C4-2B (cell line): ENCODE data around the gene MIER3.

Source experiments
- ZFX ChIP-seq: fragments of 450-650 bp; IDR thresholded peaks from 2 replicates; pipeline ENCODE4 v1.6.1; 2017
- TF ChIP-seq, protein P1 (sequence below): fragments of 450-650 bp; conservative IDR thresholded peaks from 2 replicates; pipeline ENCODE4 v1.5.1; 2017; ENCODE audit warnings: mild to moderate bottlenecking

DNA sequence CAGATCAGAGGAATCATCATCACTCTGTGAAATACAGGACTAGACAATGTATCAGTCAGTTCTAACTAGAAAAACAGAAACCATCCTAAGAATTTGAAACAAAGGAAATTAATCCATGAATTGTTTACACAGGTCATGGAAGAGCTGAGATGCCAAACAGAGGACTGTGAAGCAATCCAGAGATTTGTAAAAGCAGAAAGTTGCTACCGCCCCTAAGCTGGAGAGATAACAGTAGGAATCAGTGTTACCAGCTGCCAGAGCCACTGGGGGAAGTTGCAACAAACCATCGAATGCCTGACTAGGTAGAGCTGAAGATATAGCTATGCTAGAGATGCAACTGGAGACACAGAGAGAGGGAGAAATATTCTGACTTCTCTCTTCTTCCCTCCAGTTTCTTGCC, 10.4 kb upstream of the MIER3 start:
- TF ChIP-seq, protein P1, sequence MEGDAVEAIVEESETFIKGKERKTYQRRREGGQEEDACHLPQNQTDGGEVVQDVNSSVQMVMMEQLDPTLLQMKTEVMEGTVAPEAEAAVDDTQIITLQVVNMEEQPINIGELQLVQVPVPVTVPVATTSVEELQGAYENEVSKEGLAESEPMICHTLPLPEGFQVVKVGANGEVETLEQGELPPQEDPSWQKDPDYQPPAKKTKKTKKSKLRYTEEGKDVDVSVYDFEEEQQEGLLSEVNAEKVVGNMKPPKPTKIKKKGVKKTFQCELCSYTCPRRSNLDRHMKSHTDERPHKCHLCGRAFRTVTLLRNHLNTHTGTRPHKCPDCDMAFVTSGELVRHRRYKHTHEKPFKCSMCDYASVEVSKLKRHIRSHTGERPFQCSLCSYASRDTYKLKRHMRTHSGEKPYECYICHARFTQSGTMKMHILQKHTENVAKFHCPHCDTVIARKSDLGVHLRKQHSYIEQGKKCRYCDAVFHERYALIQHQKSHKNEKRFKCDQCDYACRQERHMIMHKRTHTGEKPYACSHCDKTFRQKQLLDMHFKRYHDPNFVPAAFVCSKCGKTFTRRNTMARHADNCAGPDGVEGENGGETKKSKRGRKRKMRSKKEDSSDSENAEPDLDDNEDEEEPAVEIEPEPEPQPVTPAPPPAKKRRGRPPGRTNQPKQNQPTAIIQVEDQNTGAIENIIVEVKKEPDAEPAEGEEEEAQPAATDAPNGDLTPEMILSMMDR: no peak
- TF ChIP-seq ZFX: no peak
